Karpas-422 (cell line): ENCODE measurements around the gene ADARB1. TPM values are rescaled to one million over a fixed set of nuclear protein-coding genes. Genes with fewer than 3 reads are reported as not detected.
A peak's percentile ranks its signal among the peaks of the same experiment; 100 is the strongest.
"Not testable (repeated sequence)": the region's sequence is repeated elsewhere in the genome, so short reads cannot be mapped to it uniquely, and the experiment has no call there.

ENCODE experiments used
- DNase-seq: peaks from one replicate; pipeline ENCODE4 v3.0.0-alpha.2; 2015
- H2AFZ ChIP-seq: fragments of 200-600 bp; sonication (generic); 2 replicates; pipeline ENCODE4 v1.6.1; 2014; ENCODE audit warnings: antibody characterized with exemption, low read length, mixed read lengths
- H3K27ac ChIP-seq: fragments of 200-600 bp; sonication (generic); 2 replicates; pipeline ENCODE4 v1.5.1; 2014; ENCODE audit warnings: mild to moderate bottlenecking, low read length, moderate library complexity
- H3K27me3 ChIP-seq: fragments of 200-600 bp; sonication (generic); 2 replicates; pipeline ENCODE4 v1.6.1; 2014; ENCODE audit warnings: low read length, mixed read lengths
- H3K36me3 ChIP-seq: fragments of 200-600 bp; sonication (generic); 2 replicates; pipeline ENCODE4 v1.6.1; 2014; ENCODE audit warnings: low read length, mixed read lengths; ENCODE audit not compliant: insufficient read depth
- H3K4me1 ChIP-seq: fragments of 200-600 bp; sonication (generic); 2 replicates; pipeline ENCODE4 v1.6.1; 2014; ENCODE audit warnings: mild to moderate bottlenecking, low read length, mixed read lengths
- H3K4me2 ChIP-seq: fragments of 200-600 bp; sonication (generic); 2 replicates; pipeline ENCODE4 v1.6.1; 2014; ENCODE audit warnings: low read length, low read depth, mild to moderate bottlenecking; ENCODE audit not compliant: poor library complexity, severe bottlenecking
- H3K4me3 ChIP-seq: fragments of 200-600 bp; sonication (generic); 2 replicates; pipeline ENCODE4 v1.5.1; 2014; ENCODE audit warnings: mild to moderate bottlenecking, antibody characterized with exemption, low read length, mixed read lengths
- H3K79me2 ChIP-seq: fragments of 200-600 bp; sonication (generic); 2 replicates; pipeline ENCODE4 v1.6.1; 2014; ENCODE audit warnings: mild to moderate bottlenecking, low read length, mixed read lengths
- H3K9ac ChIP-seq: fragments of 200-600 bp; sonication (generic); 2 replicates; pipeline ENCODE4 v1.6.0; 2014; ENCODE audit warnings: low read length
- H3K9me2 ChIP-seq: fragments of 200-600 bp; sonication (generic), shearing (Covaris generic); replicated peaks from 2 replicates; pipeline ENCODE4 v1.6.0; 2014; ENCODE audit warnings: mild to moderate bottlenecking, low read length, moderate library complexity; ENCODE audit not compliant: insufficient read depth
- H3K9me3 ChIP-seq: fragments of 300-700, 200-600 bp; sonication (generic); 2 replicates; pipeline ENCODE4 v1.6.1; 2014; ENCODE audit warnings: low read length, mixed read lengths
- H4K20me1 ChIP-seq: fragments of 200-600 bp; sonication (generic); 2 replicates; pipeline ENCODE4 v1.6.1; 2014; ENCODE audit warnings: mild to moderate bottlenecking, antibody characterized with exemption, low read length, low read depth; ENCODE audit not compliant: insufficient read depth
- total RNA-seq: library from RNA; depleted of rRNA; stranded (reverse); fragments of >200 nt; shearing (Covaris generic); gene quantifications from 2 replicates; pipeline ENCODE4 v1.2.3, GENCODE V29; 2014; ENCODE audit warnings: low replicate concordance

The ADARB1 gene
- total RNA-seq, 1 experiment from 2014 or later, result 2.0 TPM

DNA sequence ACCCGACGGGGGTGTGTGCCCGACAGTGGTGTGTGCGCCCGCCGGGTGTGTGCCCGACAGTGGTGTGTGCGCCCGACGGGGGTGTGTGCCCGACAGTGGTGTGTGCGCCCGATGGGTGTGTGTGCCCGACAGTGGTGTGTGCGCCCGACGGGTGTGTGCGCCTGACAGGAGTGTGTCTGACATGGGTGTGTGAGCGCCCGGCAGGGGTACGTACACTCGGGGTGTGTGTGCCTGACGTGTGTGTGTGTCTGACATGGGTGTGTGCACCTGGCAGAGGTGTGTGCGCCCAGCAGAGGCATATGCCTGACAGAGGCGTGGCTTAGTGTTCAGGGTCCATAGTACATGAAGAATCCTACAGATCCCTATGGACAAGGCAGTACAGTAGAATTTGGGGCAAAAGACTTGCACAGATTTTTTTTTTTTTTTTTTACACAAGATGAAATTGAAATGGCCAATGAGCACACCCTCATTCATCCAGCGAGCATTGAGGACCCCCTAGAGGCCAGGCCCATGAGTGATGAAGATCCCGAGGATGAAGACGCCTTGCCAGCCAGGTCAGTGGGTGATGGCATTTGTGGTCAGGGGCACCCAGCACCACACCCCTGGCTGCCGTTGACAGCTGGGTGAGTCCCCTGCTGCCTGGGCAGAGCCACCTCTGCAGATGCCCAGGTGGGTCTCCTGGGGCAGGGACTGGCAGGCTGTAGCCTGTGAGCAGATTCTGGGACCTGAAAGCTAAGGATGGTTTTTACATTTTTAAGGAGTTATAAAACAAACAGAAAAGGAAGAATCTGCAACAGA, 60.1 kb downstream of the ADARB1 start:
- Histone ChIP-seq H3K9me2 (no peaks in the 10 kb centered on the region), H3K9ac (no peak overlapping the region), H3K27me3 (no peaks in the 10 kb centered on the region), H3K9me3 (no peaks in the 10 kb centered on the region), H3K4me3 (no peak overlapping the region), H3K79me2 (no peaks in the 10 kb centered on the region), H3K36me3 (no peaks in the 10 kb centered on the region), H2AFZ (no peak overlapping the region), H3K4me1 (no peaks in the 10 kb centered on the region), H3K27ac (no peak overlapping the region), H4K20me1 (0 out of 2 replicates have a peak, but pooled peaks cover 3% of the 10 kb centered on the region), H3K4me2 (no peak overlapping the region)
- no peak for DNase-seq

DNA sequence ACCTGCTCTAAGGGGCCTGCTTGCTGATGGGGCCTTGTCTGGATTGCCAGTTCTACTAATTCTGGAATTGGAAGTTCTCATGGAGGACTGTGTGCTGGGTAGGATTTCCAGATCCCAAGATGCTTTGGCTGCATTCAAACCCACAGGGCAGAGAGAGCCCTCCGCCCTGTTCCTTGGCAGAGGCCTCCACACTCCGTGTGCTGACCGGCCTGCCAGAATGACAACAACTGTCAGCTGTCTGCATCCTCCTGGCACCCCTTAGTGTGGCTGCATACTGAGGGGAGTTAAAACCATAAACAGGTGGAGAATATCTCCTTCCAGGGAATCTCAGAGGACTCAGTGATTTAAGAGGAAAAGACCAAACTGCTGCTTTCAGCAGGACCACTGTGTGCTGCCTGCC, 60.7 kb downstream of the ADARB1 start:
- Histone ChIP-seq H2AFZ (no peak overlapping the region), H4K20me1 (0 out of 2 replicates have a peak, but pooled peaks cover 3% of the 10 kb centered on the region), H3K27ac (no peak overlapping the region), H3K36me3 (no peaks in the 10 kb centered on the region), H3K79me2 (no peaks in the 10 kb centered on the region), H3K9me3 (no peaks in the 10 kb centered on the region), H3K9me2 (no peaks in the 10 kb centered on the region), H3K4me1 (no peaks in the 10 kb centered on the region), H3K27me3 (no peaks in the 10 kb centered on the region), H3K9ac (no peak overlapping the region), H3K4me3 (no peak overlapping the region), H3K4me2 (no peak overlapping the region)
- DNase-seq, result no peak

DNA sequence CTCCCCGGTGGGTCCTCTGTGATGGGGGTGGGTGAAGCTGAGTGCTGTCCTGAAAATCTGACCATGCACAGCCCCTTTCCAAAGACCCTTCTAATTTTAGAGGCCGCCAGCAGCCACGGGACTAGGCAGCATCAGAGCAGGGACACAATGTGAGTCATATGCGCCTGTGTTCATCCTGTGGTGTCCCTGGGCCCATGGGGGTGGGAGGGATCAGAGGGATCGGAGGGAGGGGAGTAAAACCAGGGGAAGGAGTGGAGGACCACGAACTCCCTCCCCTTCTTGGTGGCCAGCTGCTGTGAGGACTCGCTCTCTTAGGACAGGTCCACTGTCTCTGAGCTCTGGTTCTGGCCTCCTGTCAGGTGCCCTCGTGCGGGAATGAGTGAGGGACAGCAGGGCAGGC, 61.5 kb downstream of the ADARB1 start:
- Histone ChIP-seq H3K4me2 (no peak overlapping the region), H3K4me1 (no peaks in the 10 kb centered on the region), H2AFZ (no peak overlapping the region), H3K79me2 (no peaks in the 10 kb centered on the region), H4K20me1 (0 out of 2 replicates have a peak, but pooled peaks cover 3% of the 10 kb centered on the region), H3K9ac (no peak overlapping the region), H3K9me3 (no peaks in the 10 kb centered on the region), H3K9me2 (no peaks in the 10 kb centered on the region), H3K27me3 (no peaks in the 10 kb centered on the region), H3K27ac (no peak overlapping the region), H3K4me3 (no peak overlapping the region), H3K36me3 (no peaks in the 10 kb centered on the region)
- no peak for DNase-seq

GRCh38 chr21:45136500-45136899, 62.1 kb downstream of the ADARB1 start:
- H3K9me3 ChIP-seq, result no peaks in the 10 kb centered on the region
- H3K79me2 ChIP-seq, result no peaks in the 10 kb centered on the region
- H2AFZ ChIP-seq, result no peak overlapping the region
- no peak overlapping the region for H3K27ac ChIP-seq
- no peak for DNase-seq
- H3K36me3 ChIP-seq, result no peaks in the 10 kb centered on the region
- H3K4me2 ChIP-seq, result no peak overlapping the region
- no peaks in the 10 kb centered on the region for H3K27me3 ChIP-seq
- H3K4me3 ChIP-seq, result no peak overlapping the region
- no peaks in the 10 kb centered on the region for H3K9me2 ChIP-seq
- H4K20me1 ChIP-seq, result 0 out of 2 replicates have a peak, but pooled peaks cover 3% of the 10 kb centered on the region
- no peak overlapping the region for H3K9ac ChIP-seq
- H3K4me1 ChIP-seq, result no peaks in the 10 kb centered on the region

DNA sequence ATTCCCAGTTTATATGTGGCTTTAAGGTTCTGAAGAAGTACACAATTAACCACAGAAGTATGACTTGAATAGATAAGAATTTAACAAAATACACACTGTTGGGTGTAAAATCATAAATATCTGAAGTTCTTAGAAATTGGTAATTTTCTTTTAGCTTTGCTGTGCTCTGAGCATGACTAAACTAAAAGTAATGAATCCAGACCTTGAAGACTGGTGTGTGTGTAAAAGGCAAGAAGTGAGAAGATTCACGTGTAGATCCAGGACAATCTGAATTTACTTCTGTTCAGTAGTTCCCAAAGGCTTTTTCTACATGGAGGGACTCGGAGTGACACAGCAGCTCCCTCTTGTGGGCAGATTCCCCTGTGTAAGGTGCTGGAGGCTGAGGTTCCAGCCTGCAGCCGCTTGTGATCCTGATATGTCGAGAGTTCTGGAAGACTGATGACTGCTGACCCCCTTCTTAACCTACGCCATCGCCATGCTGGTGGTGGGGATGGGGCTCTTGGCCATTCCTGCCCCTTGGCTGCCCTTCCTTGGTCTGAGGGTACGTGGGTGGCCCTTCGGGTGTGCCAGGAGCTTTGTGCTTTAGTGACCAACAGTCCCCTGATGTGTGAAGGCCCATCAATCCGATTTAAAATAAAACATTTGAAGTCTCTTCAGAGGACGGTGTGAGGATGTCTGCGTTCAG, 62.7 kb downstream of the ADARB1 start:
- H3K27me3 ChIP-seq, result no peaks in the 10 kb centered on the region
- no peak overlapping the region for H3K4me3 ChIP-seq
- no peak overlapping the region for H2AFZ ChIP-seq
- DNase-seq, result peak; percentile 90
- no peaks in the 10 kb centered on the region for H3K4me1 ChIP-seq
- no peaks in the 10 kb centered on the region for H3K9me3 ChIP-seq
- H3K9ac ChIP-seq, result no peak overlapping the region
- H3K4me2 ChIP-seq, result no peak overlapping the region
- H3K79me2 ChIP-seq, result no peaks in the 10 kb centered on the region
- no peaks in the 10 kb centered on the region for H3K36me3 ChIP-seq
- no peaks in the 10 kb centered on the region for H3K9me2 ChIP-seq
- H3K27ac ChIP-seq, result no peak overlapping the region
- H4K20me1 ChIP-seq, result 0 out of 2 replicates have a peak, but pooled peaks cover 3% of the 10 kb centered on the region

DNA sequence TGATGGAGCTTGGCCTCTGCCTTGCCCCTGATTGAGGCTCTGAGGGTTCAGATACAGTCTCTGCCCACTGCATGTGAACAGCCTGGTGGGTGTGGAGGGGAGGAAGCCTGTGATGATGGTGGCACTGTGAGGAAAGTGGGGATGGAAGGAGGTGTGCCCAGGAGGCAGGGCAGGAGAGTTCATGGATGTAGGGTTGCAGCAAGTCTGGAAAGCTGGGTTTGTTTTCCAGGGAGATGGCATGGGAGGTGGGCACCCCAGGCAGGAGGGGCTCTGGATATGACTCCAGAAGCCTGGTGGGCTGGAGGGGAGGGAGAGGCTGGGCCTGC, 63.2 kb downstream of the ADARB1 start:
- Histone ChIP-seq H4K20me1 (0 out of 2 replicates have a peak, but pooled peaks cover 3% of the 10 kb centered on the region), H2AFZ (no peak overlapping the region), H3K27me3 (no peaks in the 10 kb centered on the region), H3K79me2 (no peaks in the 10 kb centered on the region), H3K9me3 (no peaks in the 10 kb centered on the region), H3K9me2 (no peaks in the 10 kb centered on the region), H3K36me3 (no peaks in the 10 kb centered on the region), H3K27ac (no peak overlapping the region), H3K4me3 (no peak overlapping the region), H3K4me2 (no peak overlapping the region), H3K4me1 (no peaks in the 10 kb centered on the region), H3K9ac (no peak overlapping the region)
- DNase-seq, result no peak

DNA sequence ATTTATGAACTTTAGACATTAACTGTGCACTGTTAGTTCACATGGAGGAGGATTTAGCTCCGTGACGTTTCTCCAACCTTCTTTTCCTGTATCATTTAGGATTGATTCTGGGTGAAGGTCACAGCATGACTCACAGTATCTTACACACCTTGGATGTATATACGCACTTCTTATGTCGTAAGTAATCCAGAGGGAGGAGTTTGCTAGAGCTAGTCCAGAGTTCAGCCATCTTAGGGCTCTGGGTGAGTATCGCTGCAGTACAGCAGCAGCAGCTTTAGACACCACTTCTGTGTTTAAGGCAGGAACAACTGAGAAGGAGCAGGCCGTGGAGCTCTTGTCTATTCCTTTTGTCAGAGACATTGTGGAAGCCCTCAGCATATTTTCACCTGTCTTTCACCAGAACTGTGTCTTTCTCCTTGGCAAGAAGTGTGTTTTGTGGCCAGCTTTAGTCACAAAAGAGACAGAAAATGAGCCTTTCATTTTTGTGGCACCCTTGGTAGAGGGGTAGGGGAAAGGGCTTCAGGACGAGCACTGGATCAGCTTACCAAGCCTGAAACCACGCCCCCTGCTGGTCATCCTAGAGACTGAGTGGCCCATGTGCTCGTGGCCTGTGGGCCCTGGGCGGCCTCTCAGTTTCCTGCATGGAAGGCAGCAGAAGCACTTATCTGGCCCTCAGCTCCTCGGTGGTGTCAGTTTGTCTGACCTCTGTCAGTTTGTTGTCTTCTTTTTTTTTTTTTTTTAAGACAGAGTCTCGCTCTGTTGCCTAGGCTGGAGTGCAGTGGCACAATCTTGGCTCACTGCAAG, 64.0 kb downstream of the ADARB1 start:
- DNase-seq, result peak; percentile 86
- no peaks in the 10 kb centered on the region for H3K4me1 ChIP-seq
- H3K9me3 ChIP-seq, result no peaks in the 10 kb centered on the region
- H3K9me2 ChIP-seq, result no peaks in the 10 kb centered on the region
- H4K20me1 ChIP-seq, result 0 out of 2 replicates have a peak, but pooled peaks cover 3% of the 10 kb centered on the region
- no peaks in the 10 kb centered on the region for H3K79me2 ChIP-seq
- H3K36me3 ChIP-seq, result no peaks in the 10 kb centered on the region
- no peaks in the 10 kb centered on the region for H3K27me3 ChIP-seq
- no peak overlapping the region for H3K27ac ChIP-seq
- no peak overlapping the region for H3K4me3 ChIP-seq
- no peak overlapping the region for H3K4me2 ChIP-seq
- H3K9ac ChIP-seq, result no peak overlapping the region
- H2AFZ ChIP-seq, result no peak overlapping the region

- H3K9ac ChIP-seq, H3K27me3 ChIP-seq, H3K27ac ChIP-seq, H3K79me2 ChIP-seq, H3K36me3 ChIP-seq, H3K4me2 ChIP-seq, H2AFZ ChIP-seq, H3K4me1 ChIP-seq, H4K20me1 ChIP-seq, H3K4me3 ChIP-seq, H3K9me2 ChIP-seq, H3K9me3 ChIP-seq, DNase-seq: not testable (repeated sequence)
Measured at GRCh38 chr21:45139003-45139360, 64.6 kb downstream of the ADARB1 start.
